ENCODE data around the gene ZNF469.

ZNF469 gene, protein sequence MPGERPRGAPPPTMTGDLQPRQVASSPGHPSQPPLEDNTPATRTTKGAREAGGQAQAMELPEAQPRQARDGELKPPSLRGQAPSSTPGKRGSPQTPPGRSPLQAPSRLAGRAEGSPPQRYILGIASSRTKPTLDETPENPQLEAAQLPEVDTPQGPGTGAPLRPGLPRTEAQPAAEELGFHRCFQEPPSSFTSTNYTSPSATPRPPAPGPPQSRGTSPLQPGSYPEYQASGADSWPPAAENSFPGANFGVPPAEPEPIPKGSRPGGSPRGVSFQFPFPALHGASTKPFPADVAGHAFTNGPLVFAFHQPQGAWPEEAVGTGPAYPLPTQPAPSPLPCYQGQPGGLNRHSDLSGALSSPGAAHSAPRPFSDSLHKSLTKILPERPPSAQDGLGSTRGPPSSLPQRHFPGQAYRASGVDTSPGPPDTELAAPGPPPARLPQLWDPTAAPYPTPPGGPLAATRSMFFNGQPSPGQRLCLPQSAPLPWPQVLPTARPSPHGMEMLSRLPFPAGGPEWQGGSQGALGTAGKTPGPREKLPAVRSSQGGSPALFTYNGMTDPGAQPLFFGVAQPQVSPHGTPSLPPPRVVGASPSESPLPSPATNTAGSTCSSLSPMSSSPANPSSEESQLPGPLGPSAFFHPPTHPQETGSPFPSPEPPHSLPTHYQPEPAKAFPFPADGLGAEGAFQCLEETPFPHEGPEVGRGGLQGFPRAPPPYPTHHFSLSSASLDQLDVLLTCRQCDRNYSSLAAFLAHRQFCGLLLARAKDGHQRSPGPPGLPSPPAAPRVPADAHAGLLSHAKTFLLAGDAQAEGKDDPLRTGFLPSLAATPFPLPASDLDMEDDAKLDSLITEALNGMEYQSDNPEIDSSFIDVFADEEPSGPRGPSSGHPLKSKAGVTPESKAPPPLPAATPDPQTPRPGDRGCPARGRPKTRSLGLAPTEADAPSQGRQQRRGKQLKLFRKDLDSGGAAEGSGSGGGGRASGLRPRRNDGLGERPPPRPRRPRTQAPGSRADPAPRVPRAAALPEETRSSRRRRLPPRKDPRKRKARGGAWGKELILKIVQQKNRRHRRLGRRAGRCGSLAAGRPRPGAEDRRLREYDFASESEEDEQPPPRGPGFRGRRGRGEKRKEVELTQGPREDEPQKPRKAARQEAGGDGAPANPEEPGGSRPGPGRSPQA (N-terminal part only)

DNA sequence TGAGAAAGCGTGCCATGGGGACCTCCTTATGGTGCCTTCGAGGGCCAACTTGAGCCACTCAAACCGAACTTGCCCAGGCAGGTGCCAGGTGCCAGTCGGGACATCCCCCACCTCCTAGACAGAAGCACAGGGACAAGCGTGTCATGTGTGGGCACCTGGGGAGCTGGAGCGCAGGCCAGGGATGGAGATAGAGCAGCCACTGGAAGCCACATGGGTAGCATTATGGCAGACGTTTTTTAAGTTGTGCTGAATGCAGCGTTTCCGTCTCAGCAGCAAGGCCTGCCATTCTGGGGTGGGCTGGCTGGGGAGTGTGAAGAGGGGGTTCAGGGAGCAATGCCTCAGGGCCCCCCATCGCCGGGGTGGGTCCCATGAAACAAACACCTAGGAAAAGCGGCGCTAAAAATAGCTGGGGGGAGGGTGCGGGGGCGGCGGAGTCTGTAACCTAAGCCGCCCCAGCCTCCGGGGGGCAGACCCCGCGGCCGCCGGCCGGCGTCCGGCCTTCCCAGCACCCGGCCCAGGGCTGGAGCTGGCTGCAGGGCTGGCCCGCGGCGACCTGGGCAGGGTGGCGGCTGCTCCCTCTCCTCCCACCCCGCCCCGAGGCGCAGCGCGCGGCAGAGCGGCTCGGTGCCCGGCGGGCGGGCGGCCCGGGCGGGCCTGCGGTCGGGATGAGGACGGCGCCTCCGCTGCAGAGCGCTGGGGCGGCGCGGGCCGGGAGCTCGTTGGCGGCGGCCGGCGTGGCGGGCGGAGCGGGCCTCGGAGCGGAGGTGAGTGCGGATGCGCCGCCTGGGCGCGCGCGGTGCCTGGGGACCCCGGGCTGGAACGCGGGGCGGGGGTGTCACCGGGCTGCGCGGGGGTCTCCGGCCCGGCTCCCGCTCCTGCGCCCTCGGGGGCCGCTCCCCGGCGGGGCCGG, at the start of gene ZNF469:
Gene ZNF469, plus strand, starts transcription at position 469 of the 910 bp plus-strand sequence. CDS start 44,512 bp downstream, outside the sequence.
- DNase-seq, result no peak

DNA sequence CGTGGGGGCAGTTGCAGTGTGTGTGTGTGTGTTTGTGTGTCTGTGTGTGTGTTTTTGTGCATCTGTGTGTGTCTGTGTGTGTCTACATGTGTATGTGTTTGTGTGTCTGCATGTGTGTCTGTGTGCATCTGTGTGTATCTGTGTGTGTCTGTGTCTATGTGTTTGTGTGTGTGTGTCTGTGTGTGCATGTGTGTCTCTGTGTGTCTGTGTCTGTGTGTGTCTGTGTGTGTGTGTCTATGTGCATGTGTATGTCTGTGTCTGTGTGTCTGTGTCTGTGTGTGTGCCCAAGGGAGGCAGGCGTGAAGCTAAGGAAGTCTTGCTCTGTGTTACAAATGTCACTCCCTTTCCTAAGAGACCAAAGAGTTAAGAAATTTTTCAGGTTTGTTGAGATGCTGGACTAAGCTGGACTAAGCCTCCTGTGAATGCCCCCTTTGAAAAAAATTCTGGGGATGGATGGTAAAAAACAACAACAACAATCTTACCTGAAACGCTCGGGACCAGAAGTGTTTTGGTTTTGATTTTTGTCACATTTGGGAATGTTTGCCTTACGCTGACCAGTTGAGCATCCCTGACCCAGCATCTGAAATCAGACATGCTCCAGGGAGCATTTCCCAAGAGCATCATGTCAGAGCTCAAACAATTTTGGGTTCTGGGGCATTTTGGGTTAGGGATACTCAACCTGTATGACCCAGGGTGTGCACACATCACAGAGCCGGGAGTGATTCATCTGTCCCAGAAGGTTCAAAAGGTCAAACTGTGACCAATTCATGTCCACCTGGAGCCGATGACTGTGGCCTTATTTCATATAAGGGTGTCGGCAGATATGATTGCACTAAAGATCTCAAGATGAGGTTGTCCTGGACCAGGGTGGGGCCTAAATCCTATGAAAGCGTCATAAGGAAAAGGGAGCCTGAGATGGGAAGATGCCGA, 48.6 kb upstream of the ZNF469 start:
- DNase-seq, result no peak

DNA sequence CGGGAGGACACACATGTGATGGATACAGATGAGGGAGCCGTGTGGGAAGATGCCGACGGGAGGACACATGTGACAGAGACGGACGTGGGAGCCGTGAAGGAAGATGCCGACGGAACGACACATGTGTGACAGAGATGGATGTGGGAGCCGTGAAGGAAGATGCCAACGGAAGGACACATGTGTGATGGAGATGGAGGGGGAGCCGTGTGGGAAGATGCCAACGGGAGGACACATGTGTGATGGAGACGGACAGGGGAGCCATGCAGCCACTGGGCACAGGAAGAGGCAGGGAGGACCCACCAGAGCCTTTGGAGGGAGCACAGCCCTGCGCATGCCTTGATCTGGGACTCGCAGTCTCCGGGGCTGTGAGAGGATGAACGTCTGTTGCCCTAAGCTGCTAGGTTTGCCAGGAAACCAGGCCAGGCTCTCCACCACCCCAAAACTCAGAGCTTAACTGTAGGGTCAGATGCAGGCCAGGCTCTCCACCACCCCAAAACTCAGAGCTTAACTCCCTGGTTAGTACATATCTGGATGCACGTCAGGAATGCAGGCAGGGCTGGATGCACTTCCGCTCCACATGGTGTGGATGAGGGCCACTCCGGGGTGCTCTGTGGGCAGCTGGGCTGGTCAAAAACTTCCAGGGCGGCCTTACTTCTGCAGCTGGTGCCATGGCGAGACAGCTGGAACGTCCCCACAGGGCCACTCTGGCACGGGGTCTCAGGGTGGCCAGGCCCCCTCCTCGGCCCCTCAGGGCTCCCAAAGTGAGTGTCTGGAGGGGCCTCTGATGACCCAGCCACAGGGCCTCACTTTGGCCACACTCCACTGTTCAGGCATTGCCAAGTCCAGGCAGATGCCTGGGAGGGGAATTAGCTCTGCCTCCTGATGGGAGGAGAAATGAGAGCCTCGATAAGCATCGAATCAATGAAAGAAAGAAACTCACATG, 47.7 kb upstream of the ZNF469 start:
- no peak for DNase-seq

DNA sequence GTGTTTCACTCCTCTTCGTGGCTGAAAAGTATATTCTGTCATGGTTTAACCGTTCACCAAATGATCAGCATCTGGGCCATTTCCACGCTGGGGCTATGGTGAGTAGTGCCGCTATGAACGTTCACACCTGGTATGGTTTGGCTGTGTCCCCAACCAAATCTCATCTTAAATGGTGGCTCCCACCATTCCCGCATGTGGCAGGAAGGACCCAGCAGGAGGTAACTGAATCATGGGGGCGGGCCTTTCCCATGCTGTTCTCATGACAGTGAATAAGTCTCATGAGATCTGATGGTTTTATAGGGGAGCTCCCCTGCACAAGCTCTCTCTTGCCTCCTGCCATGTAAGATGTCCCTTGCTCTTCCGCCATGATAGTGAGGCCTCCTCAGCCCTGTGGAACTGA, 45.7 kb upstream of the ZNF469 start:
- DNase-seq, result no peak

DNA sequence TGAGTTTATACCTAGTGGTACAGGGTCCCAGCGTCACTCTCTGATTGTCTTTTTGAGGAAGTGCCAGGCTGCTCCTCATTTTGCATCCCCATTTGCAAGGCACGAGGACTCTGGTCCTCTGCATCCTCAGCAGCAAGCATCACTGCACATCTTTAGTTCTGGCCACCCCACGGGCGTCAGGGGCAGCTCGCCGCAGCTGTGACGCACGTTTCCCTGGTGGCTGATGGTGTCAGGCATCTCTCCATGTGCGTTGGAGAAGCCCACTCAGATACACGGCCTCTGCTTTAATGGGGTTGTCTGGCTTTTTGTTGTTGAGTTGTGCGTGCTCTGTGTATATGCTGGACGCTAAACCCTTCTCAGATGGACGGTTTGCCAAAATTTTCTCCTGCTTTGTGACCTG, 45.2 kb upstream of the ZNF469 start:
- DNase-seq, result no peak

DNA sequence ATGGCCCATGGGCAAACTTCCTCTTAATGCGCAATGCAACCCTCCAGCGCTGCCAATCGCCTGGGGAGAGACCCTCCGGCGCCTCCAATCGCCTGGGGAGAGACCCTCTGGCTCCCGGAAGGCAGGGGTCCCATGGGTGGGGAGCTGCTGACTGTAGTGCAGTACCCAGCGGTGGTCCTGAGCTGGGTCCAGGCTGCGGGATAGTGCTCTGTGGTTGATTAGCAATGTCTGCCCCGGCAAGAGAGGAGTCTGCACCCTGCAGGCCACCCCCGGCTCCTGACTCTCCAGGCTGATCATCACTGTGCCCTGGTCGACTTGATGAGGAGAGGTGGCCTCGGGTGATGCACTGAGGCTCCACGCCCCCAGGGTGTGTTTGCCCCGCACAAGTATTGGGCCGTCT, 44.6 kb upstream of the ZNF469 start:
- DNase-seq, result no peak

DNA sequence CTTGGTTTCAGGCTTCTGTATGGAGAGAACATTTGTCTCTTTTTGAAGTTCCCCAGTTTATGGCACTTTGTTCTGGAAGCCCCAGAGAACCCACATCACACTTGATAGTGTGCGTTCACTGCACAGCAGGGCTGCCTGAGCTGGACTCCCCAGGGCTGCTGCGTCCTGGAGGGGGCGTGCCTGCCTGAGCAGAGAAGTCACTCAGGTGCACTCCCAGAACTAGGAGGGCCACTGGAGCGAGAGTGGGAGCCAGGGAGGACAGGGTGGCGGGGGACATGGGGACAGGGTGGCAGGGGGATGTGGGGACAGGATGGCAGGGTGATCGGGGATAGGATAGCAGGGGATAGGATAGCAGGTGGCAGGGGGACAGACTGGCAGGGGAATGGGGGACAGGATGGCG, 43.9 kb upstream of the ZNF469 start:
- DNase-seq, result no peak

DNA sequence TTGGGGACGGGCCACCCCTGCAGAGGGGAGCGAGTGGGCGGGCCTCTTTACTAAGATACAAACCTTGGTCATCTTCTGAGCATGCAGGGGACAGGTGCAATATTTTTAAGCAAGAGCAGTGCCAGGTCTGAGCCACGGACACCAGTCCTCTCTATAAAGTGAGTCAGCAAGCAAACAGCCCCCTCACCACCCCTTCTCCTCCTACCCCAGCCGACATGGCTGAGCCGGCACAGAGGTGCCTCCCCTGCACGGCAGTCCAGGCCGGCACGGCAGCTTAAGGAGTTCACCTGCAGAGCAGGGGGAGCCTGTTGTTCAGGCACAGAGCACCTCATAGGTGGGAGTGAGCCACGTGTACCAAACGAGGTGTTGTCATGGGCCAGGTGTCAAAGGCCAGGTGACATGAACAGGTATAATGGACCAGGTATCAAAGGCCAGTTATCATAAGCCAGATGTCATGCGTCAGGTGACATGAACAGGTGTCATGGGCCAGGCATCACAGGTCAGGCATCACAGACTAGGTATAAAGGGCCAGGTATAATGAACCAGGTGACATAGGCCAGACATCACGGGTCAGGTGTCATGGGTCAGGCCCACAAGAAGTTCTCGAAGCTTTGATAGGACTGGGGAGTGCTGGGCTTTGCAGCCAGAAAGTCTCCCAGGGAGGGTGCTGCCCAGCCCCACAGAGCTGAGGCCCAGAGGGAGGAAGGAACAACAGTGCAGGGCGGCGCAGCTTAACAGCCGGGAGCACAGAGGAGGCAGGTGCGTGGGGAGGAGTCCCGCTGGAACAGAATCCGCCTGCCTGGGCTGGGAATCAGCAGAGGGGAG, 42.6 kb upstream of the ZNF469 start:
- DNase-seq, result no peak

DNA sequence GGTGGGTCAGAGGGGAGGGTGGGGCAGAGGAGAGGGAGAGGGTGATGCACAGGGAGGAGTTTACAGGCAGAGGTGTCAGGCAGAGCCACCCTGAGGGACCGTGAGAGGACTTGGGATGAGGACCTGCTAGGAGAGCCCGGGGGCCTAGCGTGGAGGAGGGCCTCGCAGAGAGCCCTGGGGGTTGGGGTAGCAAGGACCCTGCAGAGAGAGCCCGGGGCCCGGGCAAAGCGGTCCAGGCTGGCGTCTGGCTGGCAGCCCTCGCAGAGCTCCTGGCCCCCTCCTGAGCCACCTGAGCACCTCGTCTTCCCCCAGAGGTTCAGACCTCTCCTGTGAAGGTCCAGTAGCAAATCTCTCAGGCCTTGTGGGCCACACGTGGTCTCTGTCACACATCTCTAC, 42.0 kb upstream of the ZNF469 start:
- DNase-seq, result no peak

DNA sequence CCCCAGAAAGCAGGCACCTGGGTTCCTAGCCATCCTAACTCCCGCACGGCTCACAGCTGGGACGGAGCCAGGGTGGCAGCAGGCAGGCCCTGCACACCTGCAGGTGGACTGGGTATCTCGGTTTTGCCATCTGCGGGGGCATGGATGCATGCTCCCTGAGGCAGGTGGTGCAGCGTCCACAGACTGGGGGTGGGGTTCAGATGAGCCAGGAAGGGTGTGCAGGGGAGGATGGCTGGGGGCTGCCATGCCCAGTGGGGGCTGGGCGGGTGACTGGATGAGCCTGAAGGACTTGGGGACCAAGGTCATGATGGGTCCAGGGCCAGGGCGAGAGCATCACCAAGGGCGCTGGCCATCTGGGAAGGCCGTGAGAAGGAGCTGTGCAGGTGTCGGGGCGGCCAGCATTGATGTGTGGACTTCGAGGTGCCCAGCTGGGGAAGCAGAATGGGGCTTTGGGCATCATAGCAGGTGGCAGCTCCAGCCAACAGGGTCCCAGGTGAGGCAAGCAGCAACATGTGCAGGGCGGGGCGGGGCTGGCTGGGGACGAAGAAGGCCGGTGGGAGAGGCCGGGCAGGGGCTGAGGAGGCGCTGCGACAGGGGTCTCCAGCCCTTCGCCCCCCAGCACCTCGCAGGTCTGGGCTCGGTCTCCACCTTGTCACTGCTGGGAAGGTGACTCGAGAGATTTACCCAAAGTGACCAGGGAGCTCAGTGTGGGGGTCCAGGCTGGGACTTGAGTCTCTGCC, 41.0 kb upstream of the ZNF469 start:
- DNase-seq, result no peak

DNA sequence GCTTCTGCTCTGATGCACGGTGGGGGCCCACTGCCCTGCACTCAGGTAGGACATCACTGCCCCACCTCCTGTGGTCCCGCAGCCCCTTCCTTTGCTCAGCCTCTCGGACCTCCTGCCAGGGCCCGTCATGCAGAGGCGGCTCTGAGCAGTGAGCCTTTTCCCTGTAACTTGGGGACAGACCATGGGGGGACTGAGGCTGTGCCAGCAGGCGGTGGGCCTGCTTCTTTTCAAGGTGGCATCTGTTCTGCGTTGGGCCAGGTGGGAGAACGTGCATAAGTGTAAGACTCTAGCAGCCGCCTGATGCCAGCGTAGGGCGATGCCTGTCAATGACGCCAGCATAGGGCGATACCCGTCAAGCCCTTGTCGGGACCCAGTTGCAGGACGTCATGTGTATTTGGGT, 40.3 kb upstream of the ZNF469 start:
- DNase-seq, result no peak

DNA sequence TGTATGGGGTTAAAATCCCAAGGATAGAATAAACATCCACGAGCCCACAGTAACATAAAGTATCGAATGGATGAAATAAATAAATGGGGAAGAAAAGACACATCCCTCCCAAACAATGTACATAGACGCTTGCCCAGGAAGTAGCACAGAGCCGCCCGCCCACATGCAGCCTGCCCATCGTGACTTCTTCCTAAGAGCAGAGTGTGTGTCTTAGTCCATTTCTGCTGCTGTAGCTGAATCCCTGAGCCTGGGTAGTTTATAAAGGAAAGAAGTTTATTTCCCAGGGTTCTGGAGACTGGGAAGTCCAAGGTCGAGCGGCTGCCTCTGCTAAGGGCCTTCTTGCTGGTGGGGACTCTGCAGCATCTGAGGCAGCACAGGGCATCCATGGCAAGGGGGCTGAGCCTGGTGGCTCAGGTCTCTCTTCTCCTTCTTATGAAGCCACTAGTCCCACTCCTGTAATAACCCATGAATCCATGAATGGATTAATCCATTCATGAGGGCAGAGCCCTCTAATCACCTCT, 39.4 kb upstream of the ZNF469 start:
- no peak for DNase-seq

DNA sequence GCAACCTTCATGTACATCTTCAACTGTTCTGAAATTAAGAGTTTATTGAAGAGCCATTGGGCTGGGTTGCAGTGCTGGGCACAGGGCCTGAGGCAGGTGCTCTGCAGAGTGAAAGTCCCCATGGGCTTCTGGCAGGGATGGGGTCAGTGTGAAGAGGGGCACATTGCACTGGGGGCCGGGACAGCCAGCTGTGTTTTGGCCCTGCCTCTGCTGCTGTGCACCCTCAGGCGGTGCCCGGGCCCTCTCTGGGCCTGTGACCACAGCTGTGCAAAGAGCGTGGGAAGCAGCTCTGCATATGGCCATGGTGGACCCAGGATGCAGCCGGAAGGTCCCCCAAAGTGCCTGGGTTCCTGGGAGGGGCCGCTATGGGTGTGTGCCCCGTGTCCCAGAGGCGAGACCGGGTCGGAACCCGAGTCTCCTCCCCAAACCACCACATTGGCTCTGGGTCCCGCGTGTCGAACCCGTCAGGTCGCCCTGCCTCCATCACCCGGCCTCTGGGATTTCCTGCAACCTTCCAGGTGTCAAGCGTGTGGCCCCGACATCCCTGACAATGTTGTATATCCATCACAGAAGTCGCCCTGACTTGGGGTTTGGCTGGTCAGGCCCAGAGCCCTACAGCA, 38.2 kb upstream of the ZNF469 start:
- no peak for DNase-seq

DNA sequence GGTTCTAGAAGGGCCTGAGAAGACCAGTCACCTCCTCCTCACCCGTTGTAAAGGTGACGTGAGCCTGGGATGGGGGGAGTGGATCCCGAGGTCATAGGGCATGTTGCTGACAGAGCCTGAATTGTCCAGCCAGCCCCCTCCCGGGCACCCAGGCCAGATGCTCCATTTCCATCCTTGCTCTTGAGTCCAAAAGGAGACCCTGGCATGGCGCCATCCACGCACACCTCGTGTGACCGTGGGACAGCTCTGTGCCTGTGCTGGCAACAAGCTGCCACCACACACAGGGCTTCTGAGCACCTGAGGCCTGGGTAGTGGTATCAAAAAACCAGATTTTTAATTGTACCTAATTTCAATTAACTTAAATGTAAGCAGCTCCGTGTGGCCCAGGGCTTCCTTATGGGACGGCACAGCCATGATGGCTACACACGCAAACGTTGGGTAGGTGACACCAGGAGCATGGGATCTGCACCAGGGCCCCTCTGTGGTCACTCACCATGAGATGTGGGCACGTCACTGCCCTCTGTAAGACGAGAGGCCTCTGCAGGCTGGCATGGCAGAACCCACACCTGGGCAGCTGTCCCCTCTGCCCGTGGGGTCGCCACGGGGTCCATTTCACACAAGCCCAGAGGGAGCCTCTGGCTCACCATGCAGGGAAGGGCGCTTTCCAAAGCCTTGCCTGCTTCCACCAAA, 37.6 kb upstream of the ZNF469 start:
- DNase-seq, result no peak

DNA sequence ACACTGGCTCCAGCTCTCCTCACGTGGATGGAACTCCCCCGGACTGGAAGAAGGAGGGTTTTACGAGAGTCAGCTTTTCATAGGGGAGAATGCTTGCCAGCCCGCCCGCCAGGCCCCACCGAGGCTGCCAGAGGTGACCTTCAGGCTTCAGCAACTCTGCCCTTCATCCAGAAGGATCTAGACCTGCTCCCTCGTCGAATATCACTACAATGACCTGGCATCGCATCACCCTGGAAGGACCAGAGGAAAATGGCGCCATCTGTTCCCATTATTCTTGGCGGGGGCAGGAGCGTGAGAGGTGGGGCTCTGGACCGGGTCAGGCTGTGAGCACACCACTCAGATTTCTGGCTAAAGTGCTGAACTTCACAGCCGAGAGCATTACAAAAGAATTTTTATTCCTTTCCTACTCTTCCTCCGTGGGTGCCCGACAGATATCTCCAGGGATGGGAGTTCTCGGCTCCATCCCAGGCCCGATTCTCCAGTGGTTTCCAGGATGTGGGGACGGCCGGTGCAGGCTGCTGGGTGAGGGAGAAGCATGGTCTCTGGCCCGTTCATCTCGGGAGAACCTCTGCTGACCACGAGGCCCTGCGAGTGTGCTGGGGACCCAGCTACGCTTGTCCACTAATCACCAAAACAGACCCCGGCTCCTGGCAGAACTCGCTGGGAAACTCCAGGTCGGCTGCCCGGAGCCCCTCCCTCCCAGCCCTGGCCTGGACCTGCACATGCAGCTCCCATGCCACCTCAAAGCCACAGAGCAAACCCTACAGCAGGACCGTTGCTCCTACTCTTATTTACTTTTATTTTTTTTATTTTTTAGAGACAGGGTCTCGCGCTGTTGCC, 36.8 kb upstream of the ZNF469 start:
- no peak for DNase-seq

All from CD4-positive, alpha-beta T cell treated with Interferon gamma for 1 hour (primary cell).